Stimulated activated CD4-positive, alpha-beta T cell treated with anti-CD3 and anti-CD28 coated beads, Interleukin-4, amount 100 ng/mL, for 4 hours (primary cell): ENCODE results near the gene MAN1A2.
"Not testable (repeated sequence)": the region's sequence is repeated elsewhere in the genome, so short reads cannot be mapped to it uniquely, and the experiment has no call there.

Experiments used
- DNase-seq, 2 experiments: peaks; one replicate each; pipeline ENCODE4 v3.0.0-alpha.2; 2020

The MAN1A2 gene

DNA sequence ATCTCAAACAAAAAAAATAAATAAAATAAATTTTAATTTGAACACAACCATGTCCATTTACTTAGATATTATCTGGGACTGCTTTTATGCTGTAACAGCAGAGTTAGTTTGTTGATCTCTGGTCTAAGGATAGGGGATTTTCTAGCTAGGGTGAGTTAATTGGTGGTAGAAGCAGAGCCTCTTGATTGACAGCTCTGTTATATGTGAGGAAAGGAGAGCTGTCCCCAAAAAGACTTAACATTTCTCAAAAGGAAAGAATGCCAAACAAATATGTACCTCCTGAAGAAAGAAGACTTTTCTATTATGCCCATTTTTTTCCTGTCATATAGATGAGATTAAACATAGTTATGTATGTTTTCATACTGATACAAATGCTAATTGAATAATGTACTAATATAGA lies 37.8 kb downstream of the MAN1A2 start:
- DNase-seq, result no peak

DNA sequence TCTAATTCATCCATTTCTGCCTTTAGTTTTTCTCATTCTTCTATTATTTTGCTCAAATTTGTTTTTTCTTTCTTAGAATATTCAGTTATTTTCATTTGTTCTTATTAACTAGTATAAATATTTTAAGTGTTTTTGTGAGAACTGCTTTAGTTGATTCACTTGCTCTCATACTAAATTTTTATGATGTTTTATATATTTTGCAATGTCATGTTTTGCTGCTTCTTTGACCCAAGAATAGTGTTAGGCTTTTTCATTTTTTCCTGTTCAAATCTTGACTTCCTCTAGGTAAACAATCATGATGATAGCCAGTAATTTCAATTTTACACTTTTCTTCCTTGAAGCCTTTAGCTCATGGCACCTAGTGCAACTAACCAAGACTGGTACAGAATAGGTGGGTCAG lies 45.2 kb downstream of the MAN1A2 start:
- DNase-seq, result no peak

DNA sequence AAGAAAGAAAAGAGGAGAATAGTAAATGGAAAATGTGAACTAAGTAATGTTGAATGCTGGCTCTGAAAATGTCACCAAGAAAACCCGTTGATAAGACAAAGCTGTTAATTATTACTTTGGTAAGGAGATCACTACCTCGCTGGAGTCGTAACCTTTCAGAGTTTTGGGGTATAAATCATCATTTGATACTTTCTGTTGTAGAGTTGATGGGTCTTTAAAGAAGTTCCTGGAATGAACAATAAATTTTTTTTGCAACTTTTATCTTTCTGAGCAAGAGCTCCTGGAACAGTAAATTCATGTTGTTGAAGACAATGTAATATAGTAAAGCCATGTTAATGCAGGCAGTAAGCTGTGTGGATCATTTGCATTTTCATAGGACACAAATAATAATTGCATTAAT lies 46.2 kb downstream of the MAN1A2 start:
- no peak for DNase-seq

DNA sequence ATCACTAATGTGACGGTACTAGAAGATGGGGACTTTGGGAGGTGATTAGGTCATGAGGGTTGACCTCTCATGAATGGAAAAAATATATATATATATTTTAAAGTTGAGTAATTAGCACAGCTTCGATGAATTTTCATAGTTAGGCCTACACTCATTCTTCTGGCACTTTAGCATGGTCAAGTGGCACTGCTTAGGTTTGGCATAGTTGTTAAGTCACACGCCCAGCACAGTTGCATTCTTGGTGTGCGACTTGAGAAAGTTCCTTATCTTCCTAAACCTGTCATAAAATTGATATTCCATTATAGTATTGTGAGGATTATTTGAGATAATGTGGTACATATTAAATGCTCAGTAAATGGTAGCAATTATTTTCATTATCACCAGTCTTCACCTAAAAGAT lies 47.7 kb downstream of the MAN1A2 start:
- DNase-seq, result no peak

DNA sequence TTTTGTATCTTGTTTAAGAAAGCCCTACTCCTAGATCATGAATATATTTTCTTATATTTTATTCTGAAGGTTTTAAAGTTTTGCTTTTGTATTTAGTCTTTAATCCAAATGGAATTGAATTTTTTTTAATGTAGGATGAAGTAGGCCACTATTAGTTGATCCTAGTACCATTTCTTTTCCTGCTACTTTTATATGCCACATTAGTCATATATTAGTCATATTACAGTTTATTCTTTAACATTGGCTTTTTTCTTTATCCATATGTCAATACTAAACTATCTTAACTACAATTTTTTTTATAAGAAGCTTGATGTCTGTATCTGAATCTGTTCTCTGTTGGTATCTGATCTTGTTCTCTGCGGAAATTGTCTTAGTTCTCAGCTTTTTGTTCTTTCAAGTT lies 48.8 kb downstream of the MAN1A2 start:
- DNase-seq, result no peak

DNA sequence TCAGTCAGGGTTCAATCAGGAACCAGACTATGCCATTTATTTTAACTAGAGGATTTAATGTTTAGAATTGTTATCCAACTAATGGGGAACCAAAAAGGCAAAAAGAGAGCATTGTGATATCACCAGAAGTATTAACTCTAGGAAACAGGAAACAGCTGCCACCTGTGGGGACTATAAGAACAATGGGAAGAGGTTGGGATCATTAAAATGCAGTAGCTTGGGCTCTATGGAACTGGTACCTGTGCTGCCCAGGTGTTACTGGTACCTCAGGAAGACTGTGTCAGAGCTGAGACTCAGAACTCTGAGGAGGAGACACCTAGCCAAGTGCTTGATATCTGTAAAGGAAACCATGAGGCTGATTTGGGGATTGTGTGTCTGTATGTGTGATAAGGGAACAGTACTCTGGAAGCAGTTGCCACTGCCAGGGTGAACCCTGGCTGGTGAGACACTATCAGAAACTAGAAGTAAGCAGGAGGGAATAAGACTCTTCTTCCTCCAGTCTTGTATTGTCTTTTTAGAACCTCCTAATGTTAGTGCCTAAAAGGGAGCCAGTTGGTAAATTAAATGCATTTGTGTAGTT lies 49.4 kb downstream of the MAN1A2 start:
- no peak for DNase-seq

DNA sequence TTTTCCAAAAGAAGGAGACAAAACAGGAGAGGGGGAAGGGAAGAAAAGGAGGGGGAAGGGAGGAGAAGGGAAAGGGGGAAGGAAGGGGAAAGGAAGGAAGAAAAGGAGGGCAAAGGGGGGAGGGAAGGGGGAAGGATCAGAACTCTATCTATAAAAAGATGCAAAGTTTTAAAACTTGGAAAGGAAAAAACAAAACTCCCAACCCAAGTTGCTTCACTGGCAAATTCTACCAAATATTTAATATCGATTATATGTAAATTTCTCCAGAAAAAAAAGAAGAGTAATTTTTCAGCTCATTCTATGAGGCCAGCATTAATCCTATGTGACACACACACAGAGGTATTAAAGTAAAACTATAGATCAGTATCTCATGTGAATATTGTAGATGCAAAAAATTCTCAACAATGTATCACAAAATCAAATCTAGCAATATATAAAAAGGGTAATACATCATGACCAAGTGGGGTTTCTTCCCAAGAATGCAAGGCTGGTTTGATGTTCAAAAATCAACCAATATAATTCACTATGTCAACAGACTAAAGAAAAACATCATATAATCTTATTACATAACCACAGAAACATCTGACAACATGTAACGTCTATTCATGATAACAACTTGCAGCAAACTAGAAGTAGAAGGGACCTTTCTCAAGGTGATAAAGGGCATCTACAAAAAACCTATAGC lies 57.9 kb downstream of the MAN1A2 start:
- DNase-seq, result no peak

DNA sequence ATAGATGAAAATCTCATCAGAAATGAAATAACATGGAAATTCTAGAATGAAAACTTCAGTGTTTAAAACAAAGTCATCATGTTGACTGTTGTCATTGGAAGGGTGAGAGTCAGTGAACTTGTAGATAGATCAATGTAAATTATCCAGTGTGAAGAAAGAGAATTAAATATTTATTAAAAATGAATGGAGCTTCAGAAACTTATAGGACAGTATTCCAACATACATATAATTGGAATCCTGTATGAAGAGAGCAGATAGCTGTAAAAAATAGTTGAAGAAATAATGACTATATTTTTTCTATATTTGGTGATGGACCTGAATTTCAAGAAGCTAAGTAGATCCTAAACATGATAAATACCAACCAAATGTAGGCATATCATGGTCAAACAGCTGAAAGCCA lies 60.0 kb downstream of the MAN1A2 start:
- DNase-seq, result no peak

DNA sequence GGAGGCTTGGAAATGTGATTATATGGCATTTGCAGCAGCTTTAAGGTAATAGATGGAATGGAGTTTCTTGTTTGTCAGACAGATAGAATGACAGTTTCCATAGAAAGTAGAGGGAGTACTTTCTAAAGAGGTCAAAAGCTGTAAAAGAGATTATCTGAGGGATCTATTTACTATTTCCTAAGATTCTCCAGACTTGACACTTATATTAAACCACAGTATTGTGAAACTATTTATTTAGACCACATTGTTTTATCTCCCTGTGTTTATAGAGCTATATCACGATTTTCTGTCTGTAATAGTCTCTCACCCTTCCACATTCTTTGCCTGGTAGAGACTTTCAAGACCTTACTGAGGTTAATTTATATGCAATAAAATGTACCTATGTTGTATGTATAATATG lies 66.7 kb downstream of the MAN1A2 start:
- no peak for DNase-seq

DNA sequence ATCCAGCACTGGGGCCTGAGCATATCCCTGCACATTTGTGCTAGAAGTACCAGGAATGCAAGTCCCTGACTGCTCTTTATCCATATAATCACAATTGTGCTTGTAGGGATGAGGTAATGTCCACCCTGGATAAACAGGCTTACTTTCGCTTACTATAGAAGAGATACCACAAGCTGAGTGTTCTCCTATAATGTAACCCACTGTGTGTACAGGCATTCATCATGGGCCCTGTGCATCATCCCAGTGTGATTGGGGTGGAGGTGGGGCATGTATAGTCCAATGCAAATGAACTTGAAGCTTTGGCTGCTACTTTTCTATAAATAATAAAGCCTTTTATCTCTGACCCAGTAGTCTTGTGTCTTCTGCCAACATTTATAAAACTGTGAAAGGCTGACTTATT lies 69.3 kb downstream of the MAN1A2 start:
- DNase-seq, result no peak

DNA sequence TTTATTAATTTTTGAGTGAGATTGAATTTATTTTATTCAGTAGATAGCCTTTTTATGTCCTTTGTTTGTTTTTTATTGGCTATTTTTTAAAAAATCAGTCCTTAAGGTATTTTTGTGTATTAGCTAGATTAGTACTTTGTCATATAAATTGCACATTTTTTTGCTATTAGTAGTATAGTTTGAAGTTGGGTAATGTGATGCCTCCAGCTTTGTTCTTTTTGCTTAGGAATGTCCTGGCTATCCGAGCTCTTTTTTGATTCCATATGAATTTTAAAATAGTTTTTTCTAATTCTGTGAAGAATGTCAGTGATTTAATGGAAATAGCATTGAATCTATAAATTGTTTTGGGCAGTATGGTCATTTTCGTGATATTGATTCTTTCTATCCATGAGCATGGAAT lies 80.4 kb downstream of the MAN1A2 start:
- DNase-seq, result no peak

DNA sequence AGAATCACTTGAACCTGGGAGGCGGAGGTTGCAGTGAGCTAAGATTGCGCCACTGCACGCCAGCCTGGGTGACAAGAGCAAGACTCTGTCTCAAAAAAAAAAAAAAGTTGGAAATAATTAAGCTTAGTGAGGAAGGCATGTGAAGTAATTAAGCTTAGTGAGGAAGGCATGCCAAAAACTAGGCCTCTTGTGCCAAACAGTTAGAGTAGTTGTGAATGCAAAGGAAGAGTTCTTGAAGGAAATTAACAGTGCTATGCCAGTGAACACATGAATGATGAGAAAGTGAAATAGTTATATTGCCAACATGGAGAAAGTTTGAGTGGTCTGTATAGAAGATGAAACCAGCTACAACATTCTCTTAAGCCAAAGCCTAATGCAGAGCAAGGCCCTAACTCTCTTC lies 85.0 kb downstream of the MAN1A2 start:
- DNase-seq, result no peak

DNA sequence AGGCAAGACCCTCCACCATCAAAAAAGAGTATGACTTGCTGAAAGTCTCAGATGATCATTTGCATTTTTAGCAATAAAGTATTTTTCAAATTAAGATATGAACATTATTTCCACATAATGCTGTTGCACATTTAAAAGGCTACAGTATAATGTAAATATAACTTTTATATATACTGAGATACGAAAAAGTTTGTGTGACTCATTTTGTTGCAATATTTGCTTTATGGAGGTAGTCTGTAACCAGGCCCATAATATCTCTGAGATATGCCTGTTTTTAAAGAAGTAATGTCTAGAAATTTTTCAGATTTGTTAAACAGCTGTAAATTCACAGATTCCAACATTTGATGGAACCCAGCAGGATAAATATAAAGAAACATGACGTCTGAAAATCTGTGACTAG lies 86.7 kb downstream of the MAN1A2 start:
- DNase-seq, result no peak

DNA sequence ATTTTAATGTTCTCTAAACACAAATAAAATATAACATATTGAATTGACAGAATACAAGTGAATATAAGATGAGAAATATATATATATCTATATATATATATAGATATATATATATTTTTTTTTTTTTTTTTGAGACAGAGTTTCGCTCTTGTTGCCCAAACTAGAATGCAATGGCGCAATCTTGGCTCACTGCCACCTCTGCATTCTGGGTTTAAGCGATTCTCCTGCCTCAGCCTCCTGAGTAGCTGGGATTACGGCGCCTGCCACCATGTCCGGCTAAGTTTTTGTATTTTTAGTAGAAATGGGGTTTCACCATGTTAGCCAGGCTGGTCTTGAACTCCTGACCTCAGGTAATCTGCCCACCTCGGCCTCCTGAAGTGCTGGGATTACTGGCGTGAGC lies 91.2 kb downstream of the MAN1A2 start:
- not testable (repeated sequence) for DNase-seq

DNA sequence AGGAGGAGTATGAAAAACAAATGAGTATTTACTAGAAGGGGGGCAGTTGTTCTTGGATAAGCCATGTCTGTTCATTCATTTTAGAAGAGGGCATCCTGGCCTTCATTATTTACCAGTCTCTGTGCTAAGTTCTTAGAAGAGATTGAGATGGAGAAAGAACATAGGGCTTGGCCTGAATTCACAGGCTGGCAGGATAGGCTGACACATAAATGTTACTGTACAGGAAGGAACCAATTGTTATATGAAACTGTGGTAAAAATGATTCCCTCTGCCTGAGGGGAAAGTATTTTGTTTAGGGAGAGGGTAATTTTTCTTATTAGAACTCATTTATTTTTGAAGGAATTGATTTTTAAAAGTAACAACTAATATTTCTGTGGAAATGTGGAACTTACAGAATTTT lies 99.5 kb downstream of the MAN1A2 start:
- no peak for DNase-seq

DNA sequence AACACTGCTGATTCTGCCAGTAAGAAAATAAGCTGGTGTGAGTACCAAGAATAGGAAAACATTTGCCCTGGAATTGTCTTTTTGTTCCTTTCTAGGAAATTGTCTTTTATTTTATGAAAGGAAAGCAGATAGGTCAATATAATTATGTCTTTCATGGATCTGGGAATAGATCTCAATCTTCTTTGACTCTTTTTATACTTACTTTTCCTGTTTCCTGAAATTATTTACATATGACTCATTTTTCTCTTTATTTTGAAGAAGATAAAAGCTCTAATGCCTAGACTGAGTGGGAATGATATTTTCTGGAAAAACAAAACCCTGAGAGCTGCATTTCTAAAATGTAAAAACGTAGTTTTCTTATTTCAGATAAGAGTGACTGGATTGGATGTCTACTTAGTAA lies 100.1 kb downstream of the MAN1A2 start:
- DNase-seq, result no peak

DNA sequence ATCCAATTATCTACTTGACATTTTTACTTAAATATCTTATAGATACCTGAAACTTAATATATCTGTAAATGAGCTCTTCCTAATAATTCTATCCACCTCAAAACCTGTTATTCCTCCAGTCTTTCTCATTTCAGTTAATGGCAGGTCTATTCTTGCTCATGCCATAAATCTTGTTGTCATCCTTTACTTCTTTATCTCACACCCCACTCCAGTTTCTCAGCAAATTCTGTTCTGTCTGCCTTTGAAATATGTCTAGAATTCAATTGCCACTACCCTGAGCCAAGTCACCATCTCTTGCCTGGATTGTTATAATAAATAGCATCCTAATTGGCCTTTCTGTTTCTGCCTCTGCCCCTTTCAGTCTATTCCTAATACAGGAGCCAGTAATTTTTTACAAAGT lies 105.8 kb downstream of the MAN1A2 start:
- no peak for DNase-seq

DNA sequence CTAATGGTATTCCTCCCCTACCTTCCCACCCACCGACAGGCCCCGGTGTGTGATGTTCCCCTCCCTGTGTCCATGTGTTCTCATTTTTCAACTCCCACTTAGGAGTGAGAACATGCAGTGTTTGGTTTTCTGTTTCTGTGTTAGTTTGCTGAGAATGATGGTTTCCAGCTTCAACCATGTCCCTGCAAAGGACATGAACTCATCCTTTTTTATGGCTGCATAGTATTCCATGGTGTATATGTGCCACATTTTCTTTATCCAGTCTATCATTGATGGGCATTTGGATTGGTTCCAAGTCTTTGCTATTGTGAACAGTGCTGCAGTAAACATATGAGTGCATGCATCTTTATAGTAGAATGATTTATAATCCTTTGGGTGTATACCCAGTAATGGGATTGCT lies 108.2 kb downstream of the MAN1A2 start:
- DNase-seq, result not testable (repeated sequence)

DNA sequence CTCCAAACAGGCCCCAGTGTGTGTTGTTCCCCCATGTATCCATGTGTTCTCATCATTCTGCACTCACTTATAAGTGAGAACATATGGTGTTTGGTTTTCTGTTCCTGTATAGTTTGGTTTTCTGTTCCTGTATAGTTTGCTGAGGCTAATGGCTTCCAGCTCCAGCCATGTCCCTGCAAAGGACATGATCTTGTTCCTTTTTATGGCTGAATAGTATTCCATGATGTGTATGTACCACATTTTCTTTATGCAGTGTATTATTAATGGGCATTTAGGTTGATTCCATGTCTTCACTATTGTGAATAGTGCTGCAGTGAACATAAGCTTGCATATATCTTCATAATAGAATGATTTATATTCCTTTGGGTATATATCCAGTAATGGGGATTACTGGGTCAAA lies 111.8 kb downstream of the MAN1A2 start:
- no peak for DNase-seq

DNA sequence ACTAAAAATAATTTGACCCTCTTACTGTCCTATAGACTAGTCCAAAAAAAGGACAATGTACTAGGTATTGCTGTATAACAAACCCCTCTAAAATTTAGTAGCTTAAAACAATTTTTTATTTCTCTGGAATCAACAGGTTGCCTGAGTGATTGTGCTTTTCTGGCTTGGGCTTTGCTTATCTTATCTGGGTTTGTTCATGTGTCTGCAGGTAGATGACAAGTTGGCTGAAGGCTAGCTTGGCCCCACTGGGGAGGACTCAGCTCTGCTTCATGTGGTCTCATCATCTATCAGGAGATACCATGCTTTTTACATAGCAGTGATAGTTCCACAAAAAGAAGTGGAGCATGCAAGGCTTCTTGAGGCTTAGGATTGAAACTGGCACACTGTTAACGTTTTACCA lies 114.2 kb downstream of the MAN1A2 start:
- no peak for DNase-seq

DNA sequence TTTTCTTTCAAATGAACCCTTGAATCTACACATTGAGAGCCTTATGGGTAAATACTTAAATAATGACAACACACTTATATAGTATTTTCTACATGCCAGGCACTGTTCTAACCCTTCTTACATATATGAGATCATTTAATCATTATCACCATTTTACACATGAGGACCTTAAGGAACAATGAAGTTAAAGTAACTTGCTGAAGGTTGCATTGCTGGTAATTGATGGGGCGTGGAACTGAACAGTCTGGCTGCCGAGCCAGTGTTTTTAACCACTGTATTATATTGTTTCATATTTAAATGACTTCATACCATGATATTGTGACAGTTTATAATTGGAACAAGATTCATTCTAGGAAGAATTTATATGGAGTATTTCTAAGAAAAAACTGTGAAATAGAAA lies 126.7 kb downstream of the MAN1A2 start:
- no peak for DNase-seq

DNA sequence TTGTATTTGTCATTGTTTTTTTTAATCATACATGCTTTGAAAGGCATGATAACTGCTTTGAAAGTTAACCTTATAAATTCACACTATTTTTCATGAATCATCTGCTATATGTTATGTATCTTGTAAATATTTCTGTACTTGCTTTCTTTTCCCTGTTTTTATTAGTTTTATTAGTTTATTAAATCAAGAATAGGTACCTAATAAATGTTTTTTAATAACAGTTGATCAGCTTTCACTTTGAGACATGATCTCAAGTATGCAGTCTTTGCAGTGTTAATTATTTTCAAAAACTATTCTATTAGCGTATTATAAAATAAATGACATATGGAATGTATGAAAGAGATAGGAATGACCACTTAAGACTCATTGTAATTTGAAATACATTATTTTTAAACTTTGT lies 127.8 kb downstream of the MAN1A2 start:
- no peak for DNase-seq

DNA sequence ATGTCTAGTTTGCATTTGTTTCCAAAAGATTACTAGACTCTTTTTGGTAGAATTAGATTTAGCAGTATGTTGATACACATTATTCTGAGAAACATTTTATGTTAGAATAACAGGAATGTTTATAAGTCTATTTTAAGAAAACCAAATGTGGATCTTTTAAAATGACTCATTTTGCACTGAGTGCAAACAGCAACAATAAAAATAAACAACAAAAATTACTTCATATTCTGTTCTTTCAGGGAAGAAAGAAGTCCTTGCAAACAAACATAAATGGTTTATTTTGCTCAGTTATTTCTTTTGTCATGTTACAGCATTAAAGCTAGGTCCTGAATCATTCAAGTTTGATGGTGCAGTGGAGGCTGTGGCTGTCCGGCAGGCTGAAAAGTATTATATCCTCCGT lies 131.8 kb downstream of the MAN1A2 start:
- DNase-seq, result no peak

DNA sequence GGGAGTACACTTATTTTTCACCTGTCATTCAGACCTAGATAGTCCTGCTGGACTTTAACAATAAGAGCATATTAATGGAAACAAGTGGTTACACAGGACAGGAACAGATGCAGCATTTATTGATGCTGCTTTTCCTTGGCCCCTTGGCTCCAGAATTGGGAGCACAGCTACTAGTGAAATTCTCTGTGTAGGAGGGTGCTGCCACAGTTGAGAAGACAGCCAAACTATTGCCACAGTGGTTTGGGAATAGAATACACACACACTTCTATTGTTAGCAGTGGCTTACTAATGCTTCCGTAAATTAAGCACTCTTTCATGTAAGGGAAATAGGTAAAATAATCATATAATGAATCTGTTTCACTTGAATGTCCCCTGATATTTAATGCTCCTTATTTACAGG lies 133.3 kb downstream of the MAN1A2 start:
- no peak for DNase-seq

DNA sequence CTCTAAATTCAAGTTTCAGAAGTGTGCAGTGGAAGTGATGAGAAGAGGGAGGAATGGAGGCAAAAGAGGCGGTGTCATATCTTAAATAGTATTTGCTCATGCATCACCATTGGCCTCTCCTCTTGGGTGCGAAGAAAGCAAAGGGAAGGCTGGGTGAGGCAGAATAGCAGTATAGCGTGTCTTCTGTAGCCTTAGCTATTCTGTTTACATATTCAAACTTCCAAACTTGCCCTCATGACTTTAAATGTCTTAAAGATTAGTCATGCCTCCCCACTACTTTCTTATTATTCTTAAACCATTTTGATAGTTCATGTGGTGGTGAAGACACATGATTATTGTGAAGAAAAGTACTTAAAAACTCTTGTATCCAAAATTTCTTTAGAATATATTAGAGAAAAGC lies 134.0 kb downstream of the MAN1A2 start:
- no peak for DNase-seq
